ENCODE measurements around the gene C15orf40.
"Not testable (repeated sequence)": the region's sequence is repeated elsewhere in the genome, so short reads cannot be mapped to it uniquely, and the experiment has no call there.

Gene C15orf40

GRCh38 chr15:82950746-82951370 is 60.6 kb downstream of the C15orf40 start:
- DNase-seq, result no peak

DNA sequence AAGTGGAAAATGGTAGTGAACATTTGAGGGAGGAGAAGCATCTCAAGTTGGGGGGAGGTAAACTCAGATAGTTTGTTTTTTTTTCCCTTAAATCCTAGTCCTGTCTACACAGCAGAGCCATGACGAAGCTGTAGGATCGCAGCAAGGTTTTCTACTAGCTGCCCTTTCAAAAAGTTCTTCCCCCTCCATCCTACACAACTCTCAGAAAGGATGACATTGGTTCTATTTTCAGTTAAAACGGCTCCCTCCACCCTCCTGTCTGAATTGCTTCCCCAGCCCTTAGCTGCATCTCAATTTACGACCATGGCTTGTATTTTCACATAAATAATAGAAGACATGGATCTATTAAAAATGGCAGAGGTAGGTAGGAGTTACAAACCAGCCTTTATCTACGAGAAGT is 61.1 kb downstream of the C15orf40 start:
- no peak for DNase-seq

DNA sequence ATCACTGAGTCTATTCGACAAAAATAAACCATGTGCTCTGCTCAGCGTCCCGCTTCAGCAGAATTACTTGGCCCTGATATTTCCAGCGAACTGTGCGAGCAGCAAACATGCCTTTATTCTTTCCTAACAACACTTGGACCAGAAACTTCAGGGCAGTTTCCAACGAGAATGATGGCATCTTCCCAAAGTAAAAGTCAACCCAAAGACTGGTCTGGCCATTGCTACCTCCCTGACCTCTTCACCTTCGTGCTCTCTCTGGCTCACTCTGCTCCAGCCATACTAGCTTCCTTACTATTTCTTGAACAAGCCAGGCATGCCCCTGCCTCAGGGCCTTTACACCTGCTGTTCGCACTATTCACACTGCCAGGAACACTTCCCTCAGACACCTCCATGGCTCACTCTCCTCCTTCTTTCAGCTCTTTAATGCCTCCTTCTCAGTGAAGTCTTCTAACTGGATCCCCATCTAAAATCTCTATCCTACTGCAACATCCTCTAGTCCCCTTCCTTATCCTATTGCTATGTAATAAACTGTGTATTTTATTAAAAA is 65.2 kb downstream of the C15orf40 start:
- no peak for DNase-seq

DNA sequence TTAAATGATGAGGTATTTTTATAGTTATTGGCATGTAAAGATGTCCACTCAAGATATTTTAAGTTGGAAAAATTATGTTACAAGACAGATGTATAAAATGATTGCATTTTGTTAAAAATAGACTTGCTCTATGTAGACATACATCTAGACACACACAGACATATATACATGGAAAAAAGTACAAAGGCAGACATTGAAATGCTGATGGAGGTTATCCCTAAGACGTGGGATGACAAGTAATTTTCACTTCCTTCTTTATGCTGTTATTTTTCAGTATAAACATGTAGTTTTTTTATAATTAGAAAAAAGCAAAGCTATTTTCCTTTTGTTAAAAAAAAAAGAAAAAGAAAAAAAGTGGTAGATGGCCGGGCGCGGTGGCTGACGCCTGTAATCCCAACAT is 66.1 kb downstream of the C15orf40 start:
- no peak for DNase-seq

- no peak for DNase-seq
Observed at GRCh38 chr15:82944821-82945220, 66.6 kb downstream of the C15orf40 start.

- no peak for DNase-seq
Observed at GRCh38 chr15:82944056-82944455, 67.4 kb downstream of the C15orf40 start.

- no peak for DNase-seq
Observed at GRCh38 chr15:82943176-82943575, 68.3 kb downstream of the C15orf40 start.

DNA sequence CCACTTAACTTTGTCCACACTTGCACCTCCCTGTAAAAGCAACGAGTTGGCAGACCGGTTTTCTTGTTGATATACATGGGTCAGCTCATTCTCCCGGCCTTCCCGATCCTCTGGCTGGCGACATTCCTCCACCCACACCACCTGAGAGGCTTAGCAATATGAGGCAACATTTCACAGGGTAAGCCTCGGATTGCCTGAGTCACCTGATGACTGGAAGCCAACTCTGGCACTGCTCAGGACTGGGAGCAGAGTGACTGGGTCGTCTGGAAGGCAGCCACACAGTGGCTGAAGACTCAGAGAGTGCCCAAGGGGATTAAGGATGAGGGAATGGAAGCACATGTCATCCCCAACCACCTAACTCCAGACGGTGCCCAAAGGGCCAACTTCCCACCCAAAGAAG is 68.7 kb downstream of the C15orf40 start:
- no peak for DNase-seq

DNA sequence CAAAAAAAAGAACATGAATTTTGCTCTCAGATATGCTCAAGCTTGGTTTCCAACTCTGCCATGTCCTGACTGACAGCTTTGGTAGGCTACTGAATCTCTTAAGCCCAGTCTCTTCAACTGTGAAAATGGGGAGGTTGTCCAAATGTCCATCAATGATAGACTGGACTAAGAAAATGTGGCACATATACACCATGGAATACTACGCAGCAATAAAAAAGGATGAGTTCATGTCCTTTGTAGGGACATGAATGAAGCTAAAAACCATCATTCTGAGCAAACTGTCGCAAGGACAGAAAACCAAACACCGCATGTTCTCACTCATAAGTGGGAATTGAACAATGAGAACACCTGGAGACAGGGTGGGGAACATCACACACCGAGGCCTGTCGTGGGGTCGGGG is 71.8 kb downstream of the C15orf40 start:
- not testable (repeated sequence) for DNase-seq

Measured in activated CD8-positive, alpha-beta memory T cell treated with anti-CD3 and anti-CD28 coated beads, Interleukin-2, amount 50 U/mL, for 4 hours (primary cell).